Effector memory CD4-positive, alpha-beta T cell (primary cell): ENCODE results near the gene ANTXR1.

ENCODE experiments used
- DNase-seq, 3 donors: peaks; one replicate each; pipeline ENCODE4 v3.0.0-alpha.2; 2020
- H3K27ac ChIP-seq: 2 replicates; pipeline ENCODE4 v1.7.0; 2013; ENCODE audit warnings: mild to moderate bottlenecking, low read length, moderate library complexity; ENCODE audit not compliant: insufficient read depth, poor library complexity, severe bottlenecking
- H3K27me3 ChIP-seq: replicated peaks from 2 replicates; pipeline ENCODE4 v1.7.0; 2013; ENCODE audit warnings: mild to moderate bottlenecking, low read length; ENCODE audit not compliant: insufficient read depth, control insufficient read depth, poor library complexity, severe bottlenecking
- H3K36me3 ChIP-seq: 2 replicates; pipeline ENCODE4 v1.7.0; 2013; ENCODE audit warnings: mild to moderate bottlenecking, low read length, moderate library complexity; ENCODE audit not compliant: control insufficient read depth, insufficient read depth
- H3K4me1 ChIP-seq: 2 replicates; pipeline ENCODE4 v1.7.0; 2013; ENCODE audit warnings: low read length, mild to moderate bottlenecking; ENCODE audit not compliant: control insufficient read depth, insufficient read depth, poor library complexity, severe bottlenecking
- H3K4me3 ChIP-seq: 2 replicates; pipeline ENCODE4 v1.7.0; 2013; ENCODE audit warnings: low read length, low read depth, mild to moderate bottlenecking; ENCODE audit not compliant: insufficient read depth, poor library complexity, severe bottlenecking
- H3K9me3 ChIP-seq: 2 replicates; pipeline ENCODE4 v1.7.0; 2013; ENCODE audit warnings: mild to moderate bottlenecking, low read length, moderate library complexity; ENCODE audit not compliant: control insufficient read depth

The ANTXR1 gene

GRCh38 chr2:69138793-69139459 is 125.9 kb downstream of the ANTXR1 start:
- Histone ChIP-seq H3K36me3 (no peaks in the 10 kb centered on the region), H3K9me3 (no peaks in the 10 kb centered on the region), H3K27me3 (no peaks in the 10 kb centered on the region), H3K27ac (no peak overlapping the region), H3K4me3 (no peak overlapping the region), H3K4me1 (no peaks in the 10 kb centered on the region)
- DNase-seq, result no peak

GRCh38 chr2:69139778-69140670 is 127.0 kb downstream of the ANTXR1 start:
- H3K4me1 ChIP-seq, result no peaks in the 10 kb centered on the region
- no peak overlapping the region for H3K4me3 ChIP-seq
- H3K9me3 ChIP-seq, result no peaks in the 10 kb centered on the region
- DNase-seq, result no peak
- no peaks in the 10 kb centered on the region for H3K36me3 ChIP-seq
- H3K27ac ChIP-seq, result no peak overlapping the region
- H3K27me3 ChIP-seq, result no peaks in the 10 kb centered on the region

- Histone ChIP-seq H3K27me3 (no peaks in the 10 kb centered on the region), H3K4me3 (no peak overlapping the region), H3K4me1 (no peaks in the 10 kb centered on the region), H3K9me3 (no peaks in the 10 kb centered on the region), H3K36me3 (no peaks in the 10 kb centered on the region), H3K27ac (no peak overlapping the region)
- DNase-seq, result no peak
These were observed 128.1 kb downstream of the ANTXR1 start for GRCh38 chr2:69141061-69141460.

- no peak overlapping the region for H3K27ac ChIP-seq
- DNase-seq, result no peak
- no peak overlapping the region for H3K4me3 ChIP-seq
- H3K9me3 ChIP-seq, result no peaks in the 10 kb centered on the region
- H3K27me3 ChIP-seq, result no peaks in the 10 kb centered on the region
- H3K36me3 ChIP-seq, result no peaks in the 10 kb centered on the region
- no peaks in the 10 kb centered on the region for H3K4me1 ChIP-seq
These were observed 130.9 kb downstream of the ANTXR1 start for GRCh38 chr2:69143748-69144360.

- H3K36me3 ChIP-seq, result no peaks in the 10 kb centered on the region
- no peak for DNase-seq
- no peak overlapping the region for H3K27ac ChIP-seq
- no peaks in the 10 kb centered on the region for H3K4me1 ChIP-seq
- H3K27me3 ChIP-seq, result no peaks in the 10 kb centered on the region
- H3K9me3 ChIP-seq, result no peaks in the 10 kb centered on the region
- H3K4me3 ChIP-seq, result no peak overlapping the region
These were observed 132.2 kb downstream of the ANTXR1 start for GRCh38 chr2:69145204-69145603.

GRCh38 chr2:69147841-69148533 is 135.0 kb downstream of the ANTXR1 start:
- DNase-seq, result no peak
- Histone ChIP-seq H3K27ac (no peak overlapping the region), H3K27me3 (no peaks in the 10 kb centered on the region), H3K4me3 (no peak overlapping the region), H3K4me1 (no peaks in the 10 kb centered on the region), H3K36me3 (no peaks in the 10 kb centered on the region), H3K9me3 (no peaks in the 10 kb centered on the region)

GRCh38 chr2:69149631-69150215 is 136.7 kb downstream of the ANTXR1 start:
- H3K27ac ChIP-seq, result no peak overlapping the region
- H3K4me1 ChIP-seq, result no peaks in the 10 kb centered on the region
- no peak for DNase-seq
- no peaks in the 10 kb centered on the region for H3K9me3 ChIP-seq
- H3K4me3 ChIP-seq, result no peak overlapping the region
- no peaks in the 10 kb centered on the region for H3K27me3 ChIP-seq
- H3K36me3 ChIP-seq, result no peaks in the 10 kb centered on the region

GRCh38 chr2:69151931-69152330 is 139.0 kb downstream of the ANTXR1 start:
- Histone ChIP-seq H3K9me3 (no peaks in the 10 kb centered on the region), H3K4me3 (no peak overlapping the region), H3K27ac (no peak overlapping the region), H3K27me3 (no peaks in the 10 kb centered on the region), H3K4me1 (no peaks in the 10 kb centered on the region), H3K36me3 (no peaks in the 10 kb centered on the region)
- no peak for DNase-seq

GRCh38 chr2:69152847-69153583 is 140.0 kb downstream of the ANTXR1 start:
- no peaks in the 10 kb centered on the region for H3K4me1 ChIP-seq
- no peaks in the 10 kb centered on the region for H3K9me3 ChIP-seq
- DNase-seq, result no peak
- H3K27me3 ChIP-seq, result no peaks in the 10 kb centered on the region
- H3K4me3 ChIP-seq, result no peak overlapping the region
- H3K27ac ChIP-seq, result no peak overlapping the region
- H3K36me3 ChIP-seq, result no peaks in the 10 kb centered on the region
